AG08396 (cell line): ENCODE results near the gene NTS.

ENCODE experiments used
- DNase-seq: peaks from one replicate; pipeline ENCODE4 v3.0.0; 2012; ENCODE audit warnings: low spot score, mixed read lengths

Gene NTS

GRCh38 chr12:85874031-85874461 lies at the start of gene NTS:
TSS of gene NTS (plus strand) at chr12:85874295. CDS start at chr12:85874404, 109 bp downstream.
- DNase-seq = no peak

DNA sequence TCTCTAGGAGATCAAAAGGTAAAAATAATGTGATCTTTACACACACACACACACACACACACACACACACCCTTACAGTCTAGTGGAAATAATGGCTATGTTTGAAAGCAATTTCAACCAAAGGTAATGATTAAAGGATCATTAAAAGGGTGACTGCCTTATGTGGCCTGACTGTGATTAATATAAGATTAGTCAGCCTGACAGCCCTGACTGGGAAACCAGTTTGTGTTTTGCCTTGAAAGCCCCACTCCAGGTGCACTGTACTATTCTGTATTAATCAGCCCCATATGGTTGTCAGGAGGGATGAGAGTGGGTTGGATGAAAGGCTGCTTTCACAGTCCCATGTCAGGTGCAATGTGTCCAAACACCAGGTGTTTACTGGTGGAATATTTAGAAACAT lies 48.3 kb upstream of the NTS start:
- DNase-seq = no peak

- DNase-seq = no peak
These were observed 45.5 kb upstream of the NTS start for GRCh38 chr12:85828576-85828975.

GRCh38 chr12:85829391-85829790 lies 44.7 kb upstream of the NTS start:
- DNase-seq = no peak

- no peak for DNase-seq
These were observed 42.6 kb upstream of the NTS start for GRCh38 chr12:85831327-85831990.

- DNase-seq = no peak
These were observed 40.5 kb upstream of the NTS start for GRCh38 chr12:85833579-85833978.

DNA sequence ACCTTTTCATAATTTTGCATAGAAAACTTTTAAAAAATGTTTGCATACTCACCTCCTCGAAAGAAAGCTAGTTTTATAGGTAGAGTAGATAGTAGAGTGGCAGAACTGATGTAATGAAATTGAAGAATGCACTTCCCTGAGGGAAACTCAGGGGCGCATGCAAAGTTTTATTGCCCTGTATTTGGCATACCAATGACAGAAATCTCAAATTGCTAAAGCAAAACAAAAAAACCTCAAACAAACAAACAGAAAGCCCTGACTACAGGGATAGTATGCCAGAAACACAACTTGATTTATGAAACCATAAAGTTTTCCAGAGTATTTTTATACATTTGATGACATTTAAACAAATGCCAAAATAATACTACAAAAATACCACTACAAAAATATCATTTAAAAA lies 39.7 kb upstream of the NTS start:
- no peak for DNase-seq

- DNase-seq = no peak
These were observed 38.5 kb upstream of the NTS start for GRCh38 chr12:85835426-85836196.

GRCh38 chr12:85836197-85837090 lies 37.7 kb upstream of the NTS start, which contains the start of gene RASSF9:
TSS of gene RASSF9 (minus strand) at chr12:85836409. CDS start at chr12:85836201, 208 bp downstream.
- DNase-seq = no peak

DNA sequence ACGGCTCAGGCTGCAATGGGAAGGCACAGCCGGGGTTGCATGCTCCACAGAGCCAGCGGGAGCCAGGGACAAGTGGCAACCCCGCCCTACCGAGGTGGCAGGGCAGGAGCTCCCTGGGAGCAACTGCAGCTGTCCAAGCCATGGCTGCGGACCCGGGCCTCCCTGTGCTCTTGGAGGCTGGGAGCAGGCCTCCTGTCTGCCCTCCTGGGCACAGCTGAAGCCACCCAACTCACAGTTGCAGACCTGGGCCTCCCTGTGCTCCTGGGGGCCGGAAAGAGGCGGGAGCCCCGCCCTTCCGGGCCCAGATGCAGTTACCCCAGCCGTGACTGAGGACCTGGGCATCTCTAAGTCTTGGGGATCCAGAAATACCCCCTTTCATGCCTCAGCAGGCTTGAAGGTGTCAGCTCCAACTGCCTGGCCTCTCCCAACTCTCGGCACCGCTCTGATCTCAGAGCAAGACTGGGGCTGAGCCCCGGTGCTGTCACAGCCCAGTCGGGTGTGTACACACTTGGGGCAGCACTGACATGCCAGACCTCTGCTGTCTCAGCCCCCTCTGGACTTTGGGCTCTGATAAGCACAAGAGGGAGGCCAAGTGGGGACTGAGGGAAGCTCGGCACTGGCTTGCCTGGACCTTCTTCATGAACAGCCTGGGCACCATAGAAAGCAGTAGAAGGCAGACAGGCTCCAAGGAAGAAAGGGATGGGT lies 30.3 kb upstream of the NTS start:
- no peak for DNase-seq

DNA sequence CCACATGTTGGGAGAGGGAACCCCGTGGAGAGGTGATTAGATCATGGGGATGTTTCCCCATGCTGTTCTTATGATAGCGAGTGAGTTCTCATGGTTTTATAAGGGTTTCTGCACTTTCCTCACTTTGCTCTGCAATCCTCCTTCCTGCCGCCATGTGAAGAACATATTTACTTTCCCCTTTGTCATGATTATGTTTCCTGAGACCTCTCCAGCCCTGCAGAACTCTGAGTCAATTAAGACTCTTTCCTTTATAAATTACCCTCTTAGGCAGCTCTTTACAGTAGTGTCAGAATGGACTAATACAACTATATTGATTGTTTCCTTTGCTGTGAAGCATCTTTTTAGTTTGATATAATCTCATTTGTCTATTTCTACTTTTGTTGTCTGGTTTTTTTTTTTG lies 24.8 kb upstream of the NTS start:
- DNase-seq = no peak

DNA sequence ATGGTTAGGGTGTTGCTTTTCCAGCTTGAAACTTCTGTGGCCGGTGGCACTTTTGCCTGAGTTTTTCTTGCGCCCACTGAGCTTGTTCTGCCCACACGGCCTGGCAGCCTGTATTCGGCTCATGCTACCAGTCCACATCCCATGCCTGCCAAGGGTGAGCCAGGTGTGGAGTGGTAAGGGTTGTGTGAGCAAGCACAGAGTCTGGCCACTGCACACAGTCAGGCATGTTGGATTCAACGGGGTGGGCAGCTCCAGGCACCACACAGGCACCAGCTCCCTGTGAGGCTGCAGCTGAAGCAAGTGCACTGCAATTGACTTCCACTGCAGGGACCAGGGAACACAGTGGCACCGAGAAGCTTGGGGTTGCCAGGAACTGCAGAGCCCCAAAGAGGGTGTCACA lies 18.8 kb upstream of the NTS start:
- no peak for DNase-seq

GRCh38 chr12:85856966-85857365 lies 17.1 kb upstream of the NTS start:
- no peak for DNase-seq

DNA sequence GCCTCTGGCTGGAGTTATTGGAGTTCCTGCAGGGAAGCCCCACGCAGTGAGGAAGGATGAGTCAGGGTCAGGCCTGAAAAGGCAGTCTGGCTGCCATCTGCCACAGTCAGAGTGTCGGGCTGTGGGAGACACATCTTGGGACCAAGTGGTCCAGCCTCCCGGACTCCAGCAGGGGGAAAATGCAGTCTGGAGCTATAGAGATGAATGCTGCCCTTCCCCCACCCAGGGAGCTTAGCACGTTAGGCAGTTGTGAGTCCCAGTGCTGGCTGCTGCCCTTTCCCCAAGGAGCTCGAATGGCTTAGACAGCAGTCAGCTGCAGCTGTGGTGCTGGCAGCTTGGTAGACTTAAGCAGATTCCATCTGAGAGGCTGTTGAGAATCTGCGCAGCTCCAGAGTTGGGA lies 8.2 kb upstream of the NTS start:
- DNase-seq = no peak

DNA sequence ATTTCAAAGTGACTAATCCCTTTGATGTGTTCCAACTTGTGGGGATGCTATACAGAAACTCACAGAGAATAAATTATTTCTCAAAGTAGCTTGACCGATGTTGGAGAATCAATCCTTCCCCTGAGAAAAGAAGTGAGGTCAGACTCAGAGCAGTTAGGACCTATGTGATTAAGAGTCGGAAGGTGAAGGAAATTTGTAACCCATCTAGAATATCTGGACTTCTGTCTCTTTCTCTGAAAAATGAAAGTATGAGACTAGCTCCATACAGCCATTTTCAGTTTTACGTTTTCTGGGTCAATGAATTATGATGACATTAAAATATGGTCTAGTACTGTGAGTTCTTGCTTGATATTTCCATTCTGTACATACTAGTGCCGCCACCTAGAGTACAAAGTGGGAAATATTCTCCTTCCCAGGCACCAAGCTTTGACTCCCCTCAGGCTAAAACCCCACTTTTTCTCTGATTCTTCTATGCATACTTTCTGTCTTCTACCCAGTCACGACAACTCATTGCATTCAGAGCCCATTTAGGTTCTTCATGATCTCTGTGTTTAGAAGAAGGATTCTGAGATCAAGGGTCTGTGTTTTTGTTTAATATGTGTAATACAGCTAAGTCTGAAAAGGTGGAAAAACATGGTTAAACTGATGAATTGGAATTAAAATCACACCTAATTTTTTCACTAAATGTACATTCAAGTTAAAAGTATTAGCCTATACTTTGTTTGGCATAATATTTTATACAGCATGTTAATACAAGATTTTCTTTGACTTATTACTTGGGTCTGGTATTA lies 6.9 kb upstream of the NTS start:
- peak; percentile 19 for DNase-seq

DNA sequence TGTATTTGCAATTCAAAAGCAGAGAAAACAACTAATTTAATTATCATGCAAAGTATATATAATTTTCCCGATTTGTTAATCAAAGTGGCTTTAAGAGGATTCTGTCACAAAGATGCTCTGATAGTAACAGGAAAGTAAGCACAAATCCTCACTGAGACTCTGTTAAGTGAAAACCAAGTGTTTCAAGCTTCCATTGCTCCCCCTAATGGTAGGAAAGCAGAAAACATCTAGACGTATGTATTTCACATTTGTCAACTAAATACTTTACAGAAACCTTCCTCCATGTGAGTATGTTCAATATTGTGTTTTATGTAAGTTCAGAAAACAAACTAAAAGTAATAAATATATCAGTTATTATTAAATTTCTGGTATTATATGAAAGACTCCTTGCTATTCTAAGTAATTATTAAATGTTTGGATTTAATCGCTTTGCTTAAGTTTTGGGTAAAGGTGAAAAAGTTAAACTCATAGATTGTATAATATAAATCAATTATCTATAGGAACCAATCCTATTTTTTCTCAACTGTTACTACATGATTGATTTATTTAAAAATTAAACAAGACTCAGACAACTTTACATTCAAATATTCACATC lies 1.5 kb upstream of the NTS start:
- DNase-seq = peak; percentile 6

DNA sequence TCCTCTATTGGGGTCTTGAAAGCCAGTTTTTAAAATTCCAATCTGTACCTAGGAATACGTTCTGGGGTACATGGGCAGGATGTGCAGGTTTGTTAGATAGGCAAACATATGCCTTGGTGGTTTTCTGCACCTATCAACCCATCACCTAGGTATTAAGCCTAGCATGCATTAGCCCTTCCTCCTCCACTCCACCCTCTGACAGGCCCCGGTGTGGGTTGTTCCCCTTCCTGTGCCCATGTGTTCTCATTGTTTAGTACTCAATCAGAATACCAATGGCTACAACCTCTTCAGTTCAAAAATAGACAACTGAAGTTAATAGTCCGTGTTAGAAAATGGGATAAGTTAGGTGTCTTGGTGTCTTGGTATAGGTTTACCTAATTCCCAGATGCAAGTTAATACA lies 3.4 kb downstream of the NTS start:
- DNase-seq = no peak

DNA sequence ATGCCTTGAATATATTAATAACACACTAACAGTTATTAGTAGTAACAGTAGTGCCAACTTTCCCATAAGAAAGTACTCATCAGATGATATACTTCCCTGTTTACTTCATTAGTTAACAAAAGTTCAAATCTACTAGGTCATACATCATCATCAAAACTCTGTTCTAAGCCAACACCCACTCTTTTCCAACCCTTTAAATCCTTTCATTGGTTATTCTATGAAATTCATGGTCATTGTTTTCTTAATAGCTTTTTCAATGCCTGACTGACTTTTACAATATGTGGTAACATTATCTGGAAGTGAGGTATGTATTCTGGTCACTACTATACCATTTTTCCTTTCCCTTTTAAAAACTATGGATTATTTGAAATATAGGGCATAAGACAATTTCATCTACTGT lies 9.7 kb downstream of the NTS start:
- no peak for DNase-seq

DNA sequence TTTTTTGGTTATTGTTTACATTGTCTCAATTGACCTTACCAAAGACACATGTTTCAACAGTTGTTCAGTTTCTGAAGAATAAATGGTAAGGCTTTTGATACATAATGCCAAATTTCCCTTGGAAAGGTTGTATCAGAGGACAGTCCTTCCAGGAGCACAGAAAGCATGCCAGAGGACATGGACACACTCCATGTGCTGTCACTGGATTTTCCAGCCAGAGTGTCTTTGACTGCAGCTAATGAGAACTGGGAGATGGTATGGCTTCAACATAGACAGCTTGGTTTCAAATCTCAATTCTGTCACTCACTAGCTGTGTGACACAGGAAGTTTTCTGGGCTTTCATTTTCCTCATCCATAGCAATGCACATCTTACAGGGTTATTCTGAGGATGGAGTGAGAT lies 20.6 kb downstream of the NTS start:
- DNase-seq = no peak

GRCh38 chr12:85920324-85920947 lies 46.3 kb downstream of the NTS start:
- DNase-seq = peak; percentile 3
